ENCODE measurements around the gene NFYC.

- TF ChIP-seq, protein P1, sequence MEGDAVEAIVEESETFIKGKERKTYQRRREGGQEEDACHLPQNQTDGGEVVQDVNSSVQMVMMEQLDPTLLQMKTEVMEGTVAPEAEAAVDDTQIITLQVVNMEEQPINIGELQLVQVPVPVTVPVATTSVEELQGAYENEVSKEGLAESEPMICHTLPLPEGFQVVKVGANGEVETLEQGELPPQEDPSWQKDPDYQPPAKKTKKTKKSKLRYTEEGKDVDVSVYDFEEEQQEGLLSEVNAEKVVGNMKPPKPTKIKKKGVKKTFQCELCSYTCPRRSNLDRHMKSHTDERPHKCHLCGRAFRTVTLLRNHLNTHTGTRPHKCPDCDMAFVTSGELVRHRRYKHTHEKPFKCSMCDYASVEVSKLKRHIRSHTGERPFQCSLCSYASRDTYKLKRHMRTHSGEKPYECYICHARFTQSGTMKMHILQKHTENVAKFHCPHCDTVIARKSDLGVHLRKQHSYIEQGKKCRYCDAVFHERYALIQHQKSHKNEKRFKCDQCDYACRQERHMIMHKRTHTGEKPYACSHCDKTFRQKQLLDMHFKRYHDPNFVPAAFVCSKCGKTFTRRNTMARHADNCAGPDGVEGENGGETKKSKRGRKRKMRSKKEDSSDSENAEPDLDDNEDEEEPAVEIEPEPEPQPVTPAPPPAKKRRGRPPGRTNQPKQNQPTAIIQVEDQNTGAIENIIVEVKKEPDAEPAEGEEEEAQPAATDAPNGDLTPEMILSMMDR (IDR thresholded peaks at IDR 0.05) = no peak
- TF ChIP-seq POLR2A (IDR thresholded peaks at IDR 0.05) = no peak
Observed at GRCh38 chr1:40651138-40651857, 40.2 kb upstream of the NFYC start.

All from uterus (tissue), 2 donors.